CD4-positive, alpha-beta memory T cell (primary cell): ENCODE results near the gene PTPRD. TPM values are rescaled to one million over a fixed set of nuclear protein-coding genes. Genes with fewer than 3 reads are reported as not detected.

Source experiments
- CTCF ChIA-PET: fragments of 350-600 bp; sonication (Branson Sonifier 250); formaldehyde crosslinking; loops from one replicate; lab custom pipeline; 2021; ENCODE audit warnings: inconsistent platforms; ENCODE audit not compliant: partially characterized antibody; lab: Charles Lee
- POLR2A ChIA-PET: fragments of 350-600 bp; sonication (Branson Sonifier 250); formaldehyde crosslinking; loops from one replicate; lab custom pipeline; 2021; ENCODE audit not compliant: partially characterized antibody; lab: Charles Lee
- DNase-seq, 5 donors: peaks; one replicate each; pipeline versions ENCODE4 v3.0.0 to v3.0.0-alpha.2; 2020 to 2022; ENCODE audit warnings: mixed read lengths in 1 of 5
- H3K27ac ChIP-seq: one replicate; pipeline ENCODE4 v1.7.0; 2013; ENCODE audit warnings: low read depth, low read length
- H3K27me3 ChIP-seq: 2 replicates; pipeline ENCODE4 v1.7.0; 2013; ENCODE audit warnings: mild to moderate bottlenecking, low read length, moderate library complexity; ENCODE audit not compliant: insufficient read depth
- H3K36me3 ChIP-seq: 2 replicates; pipeline ENCODE4 v1.7.0; 2013; ENCODE audit warnings: mild to moderate bottlenecking, low read length, moderate library complexity; ENCODE audit not compliant: insufficient read depth
- H3K4me1 ChIP-seq: 2 replicates; pipeline ENCODE4 v1.7.0; 2013; ENCODE audit warnings: mild to moderate bottlenecking, low read length, moderate library complexity; ENCODE audit not compliant: insufficient read depth
- H3K4me3 ChIP-seq, 2 donors: one replicate each; pipeline ENCODE4 v1.7.0; 2013; ENCODE audit warnings: low read length in 2 of 2, mild to moderate bottlenecking in 1 of 2
- H3K9me3 ChIP-seq, 2 donors: one replicate each; pipeline ENCODE4 v1.7.0; 2013; ENCODE audit warnings: low read length in 2 of 2, control low read depth in 1 of 2; ENCODE audit not compliant: control insufficient read depth in 1 of 2
- H3K27ac Mint-ChIP-seq, 7 donors: one replicate each; pipeline ENCODE4 v1.8.0; 2020 to 2021; ENCODE audit warnings: mixed read lengths in 7 of 7, mild to moderate bottlenecking in 6 of 7, inconsistent platforms in 3 of 7, moderate library complexity in 3 of 7
- H3K27me3 Mint-ChIP-seq, 2 donors: one replicate each; pipeline ENCODE4 v1.8.0; 2020 to 2021; ENCODE audit warnings: mixed read lengths in 2 of 2
- H3K36me3 Mint-ChIP-seq, 2 donors: one replicate each; pipeline ENCODE4 v1.8.0; 2020 to 2021; ENCODE audit warnings: mixed read lengths in 2 of 2, inconsistent platforms in 1 of 2, mild to moderate bottlenecking in 1 of 2
- H3K4me1 Mint-ChIP-seq, 4 donors: one replicate each; pipeline ENCODE4 v1.8.0; 2020 to 2021; ENCODE audit warnings: mixed read lengths in 4 of 4, mild to moderate bottlenecking in 1 of 4
- H3K4me3 Mint-ChIP-seq, 8 donors: one replicate each; pipeline ENCODE4 v1.8.0; 2020 to 2021; ENCODE audit warnings: mixed read lengths in 8 of 8, mild to moderate bottlenecking in 7 of 8, moderate library complexity in 6 of 8, inconsistent platforms in 3 of 8
- H3K9me3 Mint-ChIP-seq, 8 donors: one replicate each; pipeline ENCODE4 v1.8.0; 2020 to 2021; ENCODE audit warnings: mixed read lengths in 8 of 8, mild to moderate bottlenecking in 5 of 8, inconsistent platforms in 3 of 8, moderate library complexity in 1 of 8
- intact Hi-C: fragments of 100-400 bp; cut with micrococcal nuclease; formaldehyde crosslinking; loops from one replicate; pipeline ENCODE4 v1.15.1; 2023
- polyA plus RNA-seq, 2 donors: library from polyadenylated mRNA; unstranded; fragments of 300-500 nt; fragmentation: Illumina TruSeq; gene quantifications; one replicate each; pipeline ENCODE4 v1.2.3, GENCODE V29; 2021
- total RNA-seq, 2 experiments: library from RNA; stranded (reverse); gene quantifications; one replicate each; pipeline ENCODE4 v1.2.3, GENCODE V29; 2021

The PTPRD gene
- total and polyA plus RNA-seq, 4 experiments from 2014 or later = not detected

DNA sequence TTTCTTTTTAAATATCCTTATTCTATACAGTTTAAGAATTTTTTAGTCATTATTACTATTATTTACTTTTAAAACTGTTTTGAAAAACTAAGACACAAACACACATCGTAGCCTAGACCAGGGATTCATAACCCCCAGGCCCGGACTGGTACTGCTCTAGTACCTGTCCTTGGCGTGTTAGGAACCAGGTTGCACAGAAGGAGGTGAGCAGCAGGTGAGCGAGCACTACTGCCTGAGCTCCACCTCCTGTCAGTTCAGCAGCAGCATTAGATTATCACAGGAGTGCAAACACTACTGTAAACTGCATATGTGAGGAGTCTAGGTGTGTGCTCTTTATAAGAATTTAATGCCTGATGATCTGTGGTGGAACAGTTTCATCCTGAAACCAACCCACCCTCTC, 357.0 kb downstream of the PTPRD start:
- ChIA-PET CTCF (no interaction called here), POLR2A (no interaction called here)
- Mint-ChIP-seq H3K27me3 (no peaks in the 10 kb centered on the region), H3K4me1 (no peaks in the 10 kb centered on the region), H3K9me3 (peaks cover 0 to 15% (median 8%) of the 10 kb centered on the region in 8 donors), H3K36me3 (no peaks in the 10 kb centered on the region), H3K27ac (no peak overlapping the region), H3K4me3 (no peak overlapping the region)
- DNase-seq = no peak
- intact Hi-C loops = no loop called here
- Histone ChIP-seq H3K36me3 (no peaks in the 10 kb centered on the region), H3K27me3 (no peaks in the 10 kb centered on the region), H3K4me1 (no peaks in the 10 kb centered on the region), H3K9me3 (no peaks in the 10 kb centered on the region), H3K27ac (no peak overlapping the region), H3K4me3 (no peak overlapping the region)

GRCh38 chr9:10254338-10254737, 358.5 kb downstream of the PTPRD start:
- H3K4me1 ChIP-seq = no peaks in the 10 kb centered on the region
- H3K4me3 ChIP-seq = no peak overlapping the region
- no peaks in the 10 kb centered on the region for H3K36me3 Mint-ChIP-seq
- peaks cover 0 to 14% (median 8%) of the 10 kb centered on the region in 8 donors for H3K9me3 Mint-ChIP-seq
- H3K4me1 Mint-ChIP-seq = no peaks in the 10 kb centered on the region
- no peaks in the 10 kb centered on the region for H3K9me3 ChIP-seq
- H3K27ac ChIP-seq = no peak overlapping the region
- intact Hi-C loops = no loop called here
- no peaks in the 10 kb centered on the region for H3K27me3 Mint-ChIP-seq
- H3K27ac Mint-ChIP-seq = no peak overlapping the region
- no peak overlapping the region for H3K4me3 Mint-ChIP-seq
- POLR2A ChIA-PET = no interaction called here
- DNase-seq = no peak
- no peaks in the 10 kb centered on the region for H3K36me3 ChIP-seq
- H3K27me3 ChIP-seq = no peaks in the 10 kb centered on the region
- CTCF ChIA-PET = no interaction called here

DNA sequence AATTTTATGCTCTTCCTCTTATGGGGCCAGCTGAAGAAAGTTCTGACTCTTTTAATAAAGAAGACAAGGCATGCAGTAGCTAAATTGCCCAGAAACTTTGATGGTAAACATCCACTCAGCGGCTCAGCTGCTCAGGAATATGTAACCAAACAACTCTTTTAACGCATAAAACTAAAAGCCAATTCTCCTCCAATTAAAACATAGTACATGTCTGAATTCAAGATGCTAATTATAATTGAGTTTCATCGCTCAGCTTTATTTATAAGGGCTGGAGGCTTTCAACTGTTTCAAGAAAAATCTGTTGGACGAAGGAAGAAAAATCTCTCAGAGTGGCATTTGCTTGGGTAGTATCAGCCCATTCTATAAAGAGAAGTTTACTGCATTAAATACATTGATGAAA, 359.5 kb downstream of the PTPRD start:
- Mint-ChIP-seq H3K27ac (no peak overlapping the region), H3K27me3 (no peaks in the 10 kb centered on the region), H3K4me1 (no peaks in the 10 kb centered on the region), H3K4me3 (no peak overlapping the region), H3K9me3 (peaks cover 0 to 11% (median 6%) of the 10 kb centered on the region in 8 donors), H3K36me3 (no peaks in the 10 kb centered on the region)
- CTCF ChIA-PET = no interaction called here
- no peak for DNase-seq
- Histone ChIP-seq H3K9me3 (no peaks in the 10 kb centered on the region), H3K4me1 (no peaks in the 10 kb centered on the region), H3K27ac (no peak overlapping the region), H3K4me3 (no peak overlapping the region), H3K27me3 (no peaks in the 10 kb centered on the region), H3K36me3 (no peaks in the 10 kb centered on the region)
- POLR2A ChIA-PET = no interaction called here
- intact Hi-C loops = no loop called here

- POLR2A ChIA-PET = no interaction called here
- H3K27me3 ChIP-seq = no peaks in the 10 kb centered on the region
- no peaks in the 10 kb centered on the region for H3K9me3 ChIP-seq
- Mint-ChIP-seq H3K27me3 (no peaks in the 10 kb centered on the region), H3K4me3 (no peak overlapping the region), H3K36me3 (no peaks in the 10 kb centered on the region), H3K4me1 (no peaks in the 10 kb centered on the region), H3K27ac (no peak overlapping the region), H3K9me3 (peaks cover under 1 to 8% (median 5%) of the 10 kb centered on the region in 8 donors)
- H3K27ac ChIP-seq = no peak overlapping the region
- H3K4me3 ChIP-seq = no peak overlapping the region
- H3K36me3 ChIP-seq = no peaks in the 10 kb centered on the region
- CTCF ChIA-PET = no interaction called here
- no peaks in the 10 kb centered on the region for H3K4me1 ChIP-seq
- intact Hi-C loops = no loop called here
- no peak for DNase-seq
Observed at GRCh38 chr9:10252174-10252573, 360.6 kb downstream of the PTPRD start.

GRCh38 chr9:10251490-10251889, 361.3 kb downstream of the PTPRD start:
- peaks cover 0 to 9% (median 3%) of the 10 kb centered on the region in 8 donors for H3K9me3 Mint-ChIP-seq
- POLR2A ChIA-PET = no interaction called here
- intact Hi-C loops = no loop called here
- H3K4me1 Mint-ChIP-seq = no peaks in the 10 kb centered on the region
- Histone ChIP-seq H3K27ac (no peak overlapping the region), H3K4me1 (no peaks in the 10 kb centered on the region), H3K27me3 (no peaks in the 10 kb centered on the region), H3K4me3 (no peak overlapping the region), H3K36me3 (no peaks in the 10 kb centered on the region), H3K9me3 (no peaks in the 10 kb centered on the region)
- DNase-seq = no peak
- H3K27ac Mint-ChIP-seq = no peak overlapping the region
- CTCF ChIA-PET = no interaction called here
- H3K36me3 Mint-ChIP-seq = no peaks in the 10 kb centered on the region
- H3K27me3 Mint-ChIP-seq = no peaks in the 10 kb centered on the region
- no peak overlapping the region for H3K4me3 Mint-ChIP-seq

DNA sequence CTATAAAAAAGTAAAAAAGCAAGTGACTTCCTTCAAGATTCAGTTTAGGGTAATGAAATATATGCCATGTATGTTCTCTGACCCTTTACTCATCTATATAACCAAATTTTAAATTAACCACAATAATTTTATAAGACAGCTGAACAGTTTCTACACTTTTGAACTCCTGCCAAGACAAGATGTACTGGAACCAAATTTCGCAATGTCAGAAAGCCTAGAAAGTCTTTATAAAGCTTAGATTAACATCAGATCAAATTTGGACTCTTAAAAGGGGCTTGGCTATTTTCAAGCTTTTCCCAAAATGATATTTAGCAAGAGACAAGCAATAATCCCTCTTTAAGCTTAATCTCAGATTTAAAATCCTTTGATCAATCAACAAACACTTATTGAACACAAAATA, 362.6 kb downstream of the PTPRD start:
- Histone ChIP-seq H3K27ac (no peak overlapping the region), H3K4me3 (no peak overlapping the region), H3K27me3 (no peaks in the 10 kb centered on the region), H3K9me3 (no peaks in the 10 kb centered on the region), H3K36me3 (no peaks in the 10 kb centered on the region), H3K4me1 (no peaks in the 10 kb centered on the region)
- POLR2A ChIA-PET = no interaction called here
- CTCF ChIA-PET = no interaction called here
- Mint-ChIP-seq H3K9me3 (peaks cover 2 to 16% (median 6%) of the 10 kb centered on the region in 8 donors), H3K4me3 (no peak overlapping the region), H3K27ac (no peak overlapping the region), H3K4me1 (no peaks in the 10 kb centered on the region), H3K36me3 (no peaks in the 10 kb centered on the region), H3K27me3 (no peaks in the 10 kb centered on the region)
- intact Hi-C loops = no loop called here
- no peak for DNase-seq

- Histone ChIP-seq H3K27ac (no peak overlapping the region), H3K9me3 (no peaks in the 10 kb centered on the region), H3K4me3 (no peak overlapping the region), H3K27me3 (no peaks in the 10 kb centered on the region), H3K4me1 (no peaks in the 10 kb centered on the region), H3K36me3 (no peaks in the 10 kb centered on the region)
- Mint-ChIP-seq H3K9me3 (peaks cover 1 to 12% (median 8%) of the 10 kb centered on the region in 8 donors), H3K36me3 (no peaks in the 10 kb centered on the region), H3K27me3 (no peaks in the 10 kb centered on the region), H3K4me3 (no peak overlapping the region), H3K4me1 (no peaks in the 10 kb centered on the region), H3K27ac (no peak overlapping the region)
- ChIA-PET CTCF (no interaction called here), POLR2A (no interaction called here)
- DNase-seq = no peak
- intact Hi-C loops = no loop called here
Observed at GRCh38 chr9:10248890-10249289, 363.9 kb downstream of the PTPRD start.

DNA sequence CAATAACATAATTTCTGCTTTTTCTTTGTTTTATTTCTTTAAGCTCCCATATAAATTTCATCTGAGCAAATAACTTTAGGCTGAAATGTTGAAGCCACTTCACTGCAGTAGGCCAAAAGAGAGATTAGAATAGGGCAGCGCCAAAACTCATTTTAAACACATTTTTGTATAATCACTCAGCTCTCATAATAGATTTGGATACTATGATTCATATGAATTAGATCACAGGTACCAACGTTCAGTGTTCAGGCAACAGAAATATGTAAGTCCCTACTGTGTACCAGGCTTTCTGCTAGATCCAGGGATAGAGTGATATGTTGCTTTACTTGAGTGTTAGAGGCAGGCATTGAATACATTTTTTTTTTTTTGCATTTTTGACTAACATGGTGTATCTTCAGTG, 370.5 kb downstream of the PTPRD start:
- intact Hi-C loops = no loop called here
- no peak overlapping the region for H3K27ac ChIP-seq
- H3K9me3 ChIP-seq = no peaks in the 10 kb centered on the region
- no peak overlapping the region for H3K27ac Mint-ChIP-seq
- H3K36me3 Mint-ChIP-seq = no peaks in the 10 kb centered on the region
- no peak for DNase-seq
- H3K27me3 Mint-ChIP-seq = no peaks in the 10 kb centered on the region
- POLR2A ChIA-PET = no interaction called here
- no peak overlapping the region for H3K4me3 Mint-ChIP-seq
- peaks cover 0 to 15% (median 5%) of the 10 kb centered on the region in 8 donors for H3K9me3 Mint-ChIP-seq
- H3K27me3 ChIP-seq = no peaks in the 10 kb centered on the region
- no peaks in the 10 kb centered on the region for H3K4me1 Mint-ChIP-seq
- no peaks in the 10 kb centered on the region for H3K4me1 ChIP-seq
- no peaks in the 10 kb centered on the region for H3K36me3 ChIP-seq
- H3K4me3 ChIP-seq = no peak overlapping the region
- CTCF ChIA-PET = no interaction called here
